A673 (cell line): ENCODE measurements around the gene CPA2. TPM values are rescaled to one million over a fixed set of nuclear protein-coding genes. Genes with fewer than 3 reads are reported as not detected.

Source experiments
- BruUV-seq: library from RNA; stranded (reverse); fragments of 400-500 nt; replicated peaks from 2 replicates; lab custom pipeline; 2021; lab: Mats Ljungman, UMichigan
- CTCF ChIA-PET: fragments of 300-600 bp; sonication (Branson Sonifier 250); formaldehyde crosslinking; loops from one replicate; lab custom pipeline; 2022; ENCODE audit warnings: antibody characterized with exemption; lab: Charles Lee
- POLR2A ChIA-PET: fragments of 300-600 bp; sonication (Branson Sonifier 250); formaldehyde crosslinking; loops from one replicate; lab custom pipeline; 2022; ENCODE audit warnings: antibody characterized with exemption; ENCODE audit not compliant: low non-redundant PET; lab: Charles Lee
- DNase-seq: peaks from one replicate; pipeline ENCODE4 v3.0.0-alpha.2; 2015; ENCODE audit warnings: low spot score
- H3K27ac ChIP-seq: fragments of 200-600 bp; sonication (generic); 2 replicates; pipeline ENCODE4 v1.5.1; 2016; ENCODE audit warnings: mixed run types, low read depth, mild to moderate bottlenecking, mixed read lengths, antibody characterized with exemption, low read length; ENCODE audit not compliant: poor library complexity, severe bottlenecking
- H3K27me3 ChIP-seq: fragments of 200-600 bp; sonication (generic); replicated peaks from 2 replicates; pipeline ENCODE4 v1.6.1; 2017; ENCODE audit warnings: mixed run types, low read depth, mild to moderate bottlenecking, mixed read lengths, antibody characterized with exemption, low read length; ENCODE audit not compliant: insufficient read depth, poor library complexity
- H3K36me3 ChIP-seq: fragments of 200-600 bp; sonication (generic); 2 replicates; pipeline ENCODE4 v1.6.1; 2016; ENCODE audit warnings: mixed run types, mild to moderate bottlenecking, mixed read lengths, antibody characterized with exemption, low read length; ENCODE audit not compliant: insufficient read depth, poor library complexity, severe bottlenecking
- H3K4me1 ChIP-seq: fragments of 200-600 bp; sonication (generic); 2 replicates; pipeline ENCODE4 v1.6.1; 2017; ENCODE audit warnings: mixed run types, mild to moderate bottlenecking, mixed read lengths, antibody characterized with exemption, low read length; ENCODE audit not compliant: insufficient read depth, poor library complexity, severe bottlenecking
- H3K4me3 ChIP-seq: fragments of 200-600 bp; sonication (generic); 2 replicates; pipeline ENCODE4 v1.5.1; 2016; ENCODE audit warnings: low read depth, mixed run types, mild to moderate bottlenecking, mixed read lengths, low read length; ENCODE audit not compliant: poor library complexity, severe bottlenecking
- H3K9me3 ChIP-seq: fragments of 200-600 bp; sonication (generic); 2 replicates; pipeline ENCODE4 v1.6.1; 2016; ENCODE audit warnings: mixed run types, low read depth, mild to moderate bottlenecking, mixed read lengths, antibody characterized with exemption, low read length; ENCODE audit not compliant: poor library complexity, severe bottlenecking
- EZH2 ChIP-seq: fragments of 200-600 bp; sonication (generic); IDR thresholded peaks from 2 replicates; pipeline ENCODE4 v1.6.1; 2017; ENCODE audit warnings: borderline replicate concordance, low read depth, mild to moderate bottlenecking, mixed read lengths, antibody characterized with exemption, low read length; ENCODE audit not compliant: poor library complexity, severe bottlenecking
- intact Hi-C: fragments of 100-400 bp; cut with micrococcal nuclease; formaldehyde crosslinking; loops from one replicate; pipeline ENCODE4 v1.10.0; 2022; ENCODE audit not compliant: unreplicated experiment
- total RNA-seq: library from RNA; stranded (reverse); gene quantifications from 2 replicates; pipeline ENCODE4 v1.2.3, GENCODE V29; 2021
- TF ChIP-seq, protein P1 (sequence below): fragments of 300-800, 200-600 bp; sonication (generic); conservative IDR thresholded peaks from 2 replicates; pipeline ENCODE4 v1.5.1; 2017; ENCODE audit warnings: low read depth, mild to moderate bottlenecking, antibody characterized with exemption, low read length, moderate library complexity, mixed read lengths

The CPA2 gene
- total RNA-seq, 1 experiment from 2014 or later, result 0.43 TPM

DNA sequence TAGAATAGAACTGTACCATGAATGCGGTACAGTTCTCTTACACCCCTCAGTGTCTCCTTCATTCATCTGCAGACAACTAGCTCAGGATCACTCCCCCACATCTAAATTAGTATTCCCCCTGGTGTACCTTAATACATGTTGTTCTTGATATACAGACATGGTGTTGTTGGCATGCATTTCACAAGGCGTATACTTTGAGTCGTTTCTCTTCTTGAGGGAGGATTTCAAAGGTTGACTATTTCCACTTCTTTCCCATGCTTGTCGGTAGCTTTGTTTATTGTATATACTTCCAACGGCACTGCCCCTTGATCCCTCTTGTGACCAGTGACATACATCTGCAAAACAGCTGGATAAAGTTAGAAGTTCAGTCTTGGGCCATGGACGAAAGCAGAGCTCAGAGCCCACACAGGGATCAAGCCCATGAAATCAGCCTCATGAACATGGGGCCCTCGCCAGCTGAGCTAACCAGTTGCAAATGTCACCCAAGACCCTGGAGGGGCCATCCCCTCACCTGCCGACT is 34.9 kb downstream of the CPA2 start:
- Histone ChIP-seq H3K9me3 (no peaks in the 10 kb centered on the region), H3K4me1 (no peaks in the 10 kb centered on the region), H3K27ac (no peak overlapping the region), H3K4me3 (no peak overlapping the region), H3K27me3 (peaks cover 4% of the 10 kb centered on the region), H3K36me3 (no peaks in the 10 kb centered on the region)
- TF ChIP-seq, protein P1, sequence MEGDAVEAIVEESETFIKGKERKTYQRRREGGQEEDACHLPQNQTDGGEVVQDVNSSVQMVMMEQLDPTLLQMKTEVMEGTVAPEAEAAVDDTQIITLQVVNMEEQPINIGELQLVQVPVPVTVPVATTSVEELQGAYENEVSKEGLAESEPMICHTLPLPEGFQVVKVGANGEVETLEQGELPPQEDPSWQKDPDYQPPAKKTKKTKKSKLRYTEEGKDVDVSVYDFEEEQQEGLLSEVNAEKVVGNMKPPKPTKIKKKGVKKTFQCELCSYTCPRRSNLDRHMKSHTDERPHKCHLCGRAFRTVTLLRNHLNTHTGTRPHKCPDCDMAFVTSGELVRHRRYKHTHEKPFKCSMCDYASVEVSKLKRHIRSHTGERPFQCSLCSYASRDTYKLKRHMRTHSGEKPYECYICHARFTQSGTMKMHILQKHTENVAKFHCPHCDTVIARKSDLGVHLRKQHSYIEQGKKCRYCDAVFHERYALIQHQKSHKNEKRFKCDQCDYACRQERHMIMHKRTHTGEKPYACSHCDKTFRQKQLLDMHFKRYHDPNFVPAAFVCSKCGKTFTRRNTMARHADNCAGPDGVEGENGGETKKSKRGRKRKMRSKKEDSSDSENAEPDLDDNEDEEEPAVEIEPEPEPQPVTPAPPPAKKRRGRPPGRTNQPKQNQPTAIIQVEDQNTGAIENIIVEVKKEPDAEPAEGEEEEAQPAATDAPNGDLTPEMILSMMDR, result no peak
- TF ChIP-seq EZH2, result no peak
- intact Hi-C loops, result no loop called here
- ChIA-PET CTCF (no interaction called here), POLR2A (no interaction called here)
- BruUV-seq, result no TSS peak
- DNase-seq, result no peak

DNA sequence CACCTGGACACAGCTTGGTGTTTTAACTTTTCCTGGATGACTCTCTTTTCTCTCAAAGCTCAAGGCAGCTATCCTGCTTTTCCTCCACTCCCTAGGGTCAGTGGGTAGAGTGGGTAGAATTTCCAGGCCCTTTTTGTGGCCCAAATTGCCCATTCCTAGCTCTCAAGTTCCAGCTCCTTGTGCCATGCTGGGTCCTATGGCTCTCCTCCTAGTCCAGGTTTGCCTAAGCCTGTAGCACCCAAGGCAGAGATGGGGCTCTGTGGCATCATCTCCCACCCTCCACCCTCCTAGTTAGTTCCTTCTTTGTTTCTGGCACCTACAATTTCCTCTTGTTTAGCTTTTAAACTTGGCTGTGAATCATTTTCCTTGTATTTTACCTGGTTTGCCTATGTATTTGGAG is 36.0 kb downstream of the CPA2 start:
- no peaks in the 10 kb centered on the region for H3K36me3 ChIP-seq

DNA sequence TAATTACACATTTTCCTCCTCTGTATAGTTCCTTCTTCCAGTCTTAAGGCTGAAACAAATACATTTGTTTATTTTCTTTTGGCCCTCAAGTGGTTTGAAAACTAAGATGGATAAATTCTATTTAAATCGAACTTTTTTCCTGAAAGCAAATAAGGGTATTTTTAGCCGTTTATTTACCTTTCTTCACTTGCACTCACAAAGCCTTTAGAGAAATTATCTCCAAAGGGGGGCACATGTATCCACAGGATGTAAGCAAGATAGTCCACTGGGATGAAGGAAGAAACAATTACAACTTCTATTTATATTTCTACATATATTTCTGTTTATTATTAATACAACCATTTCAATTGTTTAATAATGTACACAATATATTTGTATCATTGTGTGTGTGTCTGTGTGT is 36.5 kb downstream of the CPA2 start:
- TF ChIP-seq, protein P1, result no peak
- no peak for TF ChIP-seq EZH2
- peaks cover 4% of the 10 kb centered on the region for H3K27me3 ChIP-seq
- BruUV-seq, result no TSS peak
- H3K9me3 ChIP-seq, result no peaks in the 10 kb centered on the region
- intact Hi-C loops, result no loop called here
- H3K4me3 ChIP-seq, result no peak overlapping the region
- DNase-seq, result no peak
- H3K4me1 ChIP-seq, result no peaks in the 10 kb centered on the region
- POLR2A ChIA-PET, result no interaction called here
- no peaks in the 10 kb centered on the region for H3K36me3 ChIP-seq
- CTCF ChIA-PET, result interaction anchor here (0.6 kb wide), 1 partner anchor 292 kb away, joined by 3 read pairs; no protein-coding TSS in a partner anchor
- H3K27ac ChIP-seq, result no peak overlapping the region

More for the DNA sequence above, 36.0 kb downstream of the CPA2 start:
- ChIA-PET CTCF (no interaction called here), POLR2A (no interaction called here)
- intact Hi-C loops, result no loop called here
- BruUV-seq, result no TSS peak
- Histone ChIP-seq H3K9me3 (no peaks in the 10 kb centered on the region), H3K4me1 (no peaks in the 10 kb centered on the region), H3K4me3 (no peak overlapping the region), H3K27ac (no peak overlapping the region), H3K27me3 (peaks cover 4% of the 10 kb centered on the region)
- TF ChIP-seq, protein P1, result no peak
- TF ChIP-seq EZH2, result no peak
- no peak for DNase-seq
